CD8-positive, alpha-beta memory T cell (primary cell): ENCODE measurements around the gene CHPF. TPM values are rescaled to one million over a fixed set of nuclear protein-coding genes. Genes with fewer than 3 reads are reported as not detected.

Experiments used
- CTCF ChIA-PET: fragments of 350-600 bp; sonication (Branson Sonifier 250); formaldehyde crosslinking; loops from one replicate; lab custom pipeline; 2021; ENCODE audit warnings: antibody characterized with exemption; lab: Charles Lee
- POLR2A ChIA-PET: fragments of 350-600 bp; sonication (Branson Sonifier 250); formaldehyde crosslinking; loops from one replicate; lab custom pipeline; 2021; ENCODE audit warnings: antibody characterized with exemption; lab: Charles Lee
- DNase-seq, 5 donors: peaks; one replicate each; pipeline versions ENCODE4 v3.0.0 to v3.0.0-alpha.2; 2020 to 2022; ENCODE audit warnings: mixed read lengths in 1 of 5
- H3K27ac ChIP-seq: one replicate; pipeline ENCODE4 v1.7.0; 2013; ENCODE audit warnings: low read depth, mild to moderate bottlenecking, low read length, moderate library complexity
- H3K27me3 ChIP-seq: 2 replicates; pipeline ENCODE4 v1.7.0; 2013; ENCODE audit warnings: low read length, mild to moderate bottlenecking; ENCODE audit not compliant: insufficient read depth, poor library complexity, severe bottlenecking
- H3K36me3 ChIP-seq: 2 replicates; pipeline ENCODE4 v1.7.0; 2013; ENCODE audit warnings: mild to moderate bottlenecking, low read length, moderate library complexity; ENCODE audit not compliant: insufficient read depth
- H3K4me1 ChIP-seq: 2 replicates; pipeline ENCODE4 v1.7.0; 2013; ENCODE audit warnings: mild to moderate bottlenecking, low read length, moderate library complexity; ENCODE audit not compliant: insufficient read depth
- H3K4me3 ChIP-seq: 2 replicates; pipeline ENCODE4 v1.7.0; 2013; ENCODE audit warnings: mild to moderate bottlenecking, low read length
- H3K9me3 ChIP-seq: 2 replicates; pipeline ENCODE4 v1.7.0; 2013; ENCODE audit warnings: mild to moderate bottlenecking, low read length
- H3K27ac Mint-ChIP-seq, 8 donors: one replicate each; pipeline ENCODE4 v1.8.0; 2020 to 2021; ENCODE audit warnings: mixed read lengths in 8 of 8, mild to moderate bottlenecking in 6 of 8, inconsistent platforms in 3 of 8, moderate library complexity in 3 of 8
- H3K27me3 Mint-ChIP-seq, 2 donors: one replicate each; pipeline ENCODE4 v1.8.0; 2020 to 2021; ENCODE audit warnings: mixed read lengths in 2 of 2, mild to moderate bottlenecking in 1 of 2, moderate library complexity in 1 of 2
- H3K36me3 Mint-ChIP-seq, 3 donors: one replicate each; pipeline ENCODE4 v1.8.0; 2020 to 2021; ENCODE audit warnings: mixed read lengths in 3 of 3, inconsistent platforms in 1 of 3, mild to moderate bottlenecking in 1 of 3
- H3K4me1 Mint-ChIP-seq, 3 donors: one replicate each; pipeline ENCODE4 v1.8.0; 2020 to 2021; ENCODE audit warnings: mixed read lengths in 3 of 3, inconsistent platforms in 1 of 3, mild to moderate bottlenecking in 1 of 3
- H3K4me3 Mint-ChIP-seq, 7 donors: one replicate each; pipeline ENCODE4 v1.8.0; 2020 to 2021; ENCODE audit warnings: mixed read lengths in 7 of 7, mild to moderate bottlenecking in 6 of 7, moderate library complexity in 4 of 7, inconsistent platforms in 2 of 7
- H3K9me3 Mint-ChIP-seq, 5 donors: one replicate each; pipeline ENCODE4 v1.8.0; 2020 to 2022; ENCODE audit warnings: mixed read lengths in 5 of 5, mild to moderate bottlenecking in 3 of 5, moderate library complexity in 2 of 5, inconsistent platforms in 1 of 5
- polyA plus RNA-seq: library from polyadenylated mRNA; unstranded; fragments of 300-500 nt; fragmentation: Illumina TruSeq; gene quantifications from one replicate; pipeline ENCODE4 v1.2.3, GENCODE V29; 2021
- total RNA-seq, 2 experiments: library from RNA; stranded (reverse); gene quantifications; one replicate each; pipeline ENCODE4 v1.2.3, GENCODE V29; 2021

Gene CHPF
- total and polyA plus RNA-seq, 3 experiments from 2014 or later, result 8.7 to 36.5 (median 32.9) TPM

DNA sequence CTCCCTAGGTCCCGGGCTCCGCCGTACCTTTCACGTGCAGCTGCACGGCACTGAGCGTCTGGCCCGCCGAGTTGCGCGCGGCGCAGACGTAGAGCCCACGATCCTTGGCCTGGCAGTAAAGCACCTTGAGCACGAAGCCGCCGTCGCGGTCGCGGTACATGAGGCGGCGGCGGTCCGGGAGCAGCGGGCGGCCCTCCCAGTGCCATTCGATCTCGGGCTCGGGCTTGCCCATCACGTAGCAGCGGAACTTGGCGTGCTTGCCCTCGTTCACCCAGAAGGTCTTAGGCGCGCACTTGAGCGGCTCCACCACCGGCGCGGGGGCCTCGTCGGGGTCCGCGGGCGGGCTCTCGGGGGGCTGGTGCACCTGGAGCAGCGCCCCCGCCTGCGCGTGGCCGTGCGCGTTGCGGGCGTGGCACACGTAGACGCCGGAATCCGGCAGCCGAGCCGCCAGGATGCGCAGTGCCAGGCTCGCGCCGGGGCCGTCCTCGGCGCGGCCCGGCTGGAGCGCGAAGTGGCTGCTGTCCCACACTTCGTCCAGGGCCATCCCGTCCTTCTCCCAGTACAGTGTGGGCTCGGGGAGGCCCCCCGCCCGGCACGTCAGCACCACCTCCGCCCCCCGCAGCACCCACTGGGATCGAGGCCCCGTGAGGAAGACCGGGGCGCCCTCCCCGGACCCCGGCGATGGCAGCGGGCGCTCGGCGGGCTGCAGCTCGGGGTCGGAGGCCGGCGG lies 26.8 kb upstream of the CHPF start:
- peak overlapping the region in 4 of 7 donors; percentile 42 to 63 (median 54) for H3K4me3 Mint-ChIP-seq
- peaks cover 21 to 66% of the 10 kb centered on the region in 2 donors for H3K27me3 Mint-ChIP-seq
- Histone ChIP-seq H3K27me3 (peaks cover 12% of the 10 kb centered on the region), H3K4me1 (no peaks in the 10 kb centered on the region), H3K4me3 (no peak overlapping the region), H3K27ac (no peak overlapping the region), H3K36me3 (no peaks in the 10 kb centered on the region), H3K9me3 (no peaks in the 10 kb centered on the region)
- H3K4me1 Mint-ChIP-seq, result peaks cover 0 to 7% (median 0%) of the 10 kb centered on the region in 3 donors
- ChIA-PET POLR2A (no interaction called here), CTCF (interaction anchor here (1.7 kb wide), 1 partner anchor 9 kb away, joined by 12 read pairs; no protein-coding TSS in a partner anchor)
- H3K9me3 Mint-ChIP-seq, result peaks cover 0 to 2% (median 0%) of the 10 kb centered on the region in 5 donors
- no peak overlapping the region for H3K27ac Mint-ChIP-seq
- no peaks in the 10 kb centered on the region for H3K36me3 Mint-ChIP-seq
- DNase-seq, result no peak

DNA sequence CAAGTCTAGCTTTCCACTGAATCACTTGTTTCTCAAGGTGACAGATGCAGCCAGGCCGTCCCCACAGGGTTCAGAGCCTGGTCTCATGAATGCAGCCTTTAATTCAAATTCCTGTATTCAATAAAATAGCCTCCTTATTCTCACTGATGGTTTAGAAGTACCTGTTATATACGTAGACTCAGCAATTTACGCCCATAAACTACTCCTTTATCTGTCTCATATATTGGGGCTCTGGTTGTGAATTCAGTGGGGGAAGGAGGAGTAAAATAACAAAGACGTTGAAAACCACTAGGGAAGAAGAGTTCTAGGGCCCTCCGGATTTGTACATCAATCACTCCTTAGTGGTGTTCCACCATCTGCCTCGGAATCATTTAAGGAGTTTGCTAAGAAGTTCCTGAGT lies 26.0 kb upstream of the CHPF start:
- H3K9me3 Mint-ChIP-seq, result peaks cover 0 to 2% (median 0%) of the 10 kb centered on the region in 5 donors
- peak overlapping the region in 3 of 7 donors; percentile 39 to 47 (median 42) for H3K4me3 Mint-ChIP-seq
- Histone ChIP-seq H3K27me3 (peaks cover 12% of the 10 kb centered on the region), H3K36me3 (no peaks in the 10 kb centered on the region), H3K9me3 (no peaks in the 10 kb centered on the region), H3K4me1 (no peaks in the 10 kb centered on the region), H3K4me3 (no peak overlapping the region), H3K27ac (no peak overlapping the region)
- no peaks in the 10 kb centered on the region for H3K36me3 Mint-ChIP-seq
- DNase-seq, result no peak
- peak overlapping the region in 1 of 8 donors; percentile 8 for H3K27ac Mint-ChIP-seq
- peaks cover 27 to 59% of the 10 kb centered on the region in 2 donors for H3K27me3 Mint-ChIP-seq
- ChIA-PET POLR2A (no interaction called here), CTCF (no interaction called here)
- peaks cover 0 to 7% (median 0%) of the 10 kb centered on the region in 3 donors for H3K4me1 Mint-ChIP-seq

DNA sequence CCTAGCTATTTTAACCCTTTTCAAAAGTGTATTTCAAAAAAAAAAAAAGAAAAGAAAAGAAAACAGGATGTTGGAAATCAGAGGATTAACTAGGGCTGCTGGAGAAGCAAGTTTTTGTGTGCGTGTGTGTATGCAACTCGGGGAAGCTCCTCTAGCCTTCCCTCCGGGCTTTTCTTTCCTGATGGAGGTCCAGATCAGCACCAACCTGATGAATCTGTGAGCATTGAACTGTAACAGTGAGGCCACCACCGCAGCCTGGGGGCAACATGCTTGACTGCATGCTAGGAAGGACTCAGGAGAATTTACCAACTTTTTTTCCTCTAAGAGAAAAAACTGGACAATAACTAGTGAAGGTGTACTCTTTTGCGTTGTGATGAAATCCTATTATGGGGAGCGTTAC lies 25.4 kb upstream of the CHPF start:
- CTCF ChIA-PET, result no interaction called here
- no peaks in the 10 kb centered on the region for H3K36me3 Mint-ChIP-seq

GRCh38 chr2:219567791-219568361 lies 24.3 kb upstream of the CHPF start:
- no peaks in the 10 kb centered on the region for H3K36me3 ChIP-seq
- Mint-ChIP-seq H3K27ac (peak overlapping the region in 1 of 8 donors; percentile 36), H3K27me3 (peaks cover 20 to 58% of the 10 kb centered on the region in 2 donors), H3K4me3 (peak overlapping the region in 1 of 7 donors; percentile 48), H3K9me3 (peaks cover 0 to 4% (median 0%) of the 10 kb centered on the region in 5 donors), H3K36me3 (no peaks in the 10 kb centered on the region), H3K4me1 (peaks cover 0 to 7% (median 0%) of the 10 kb centered on the region in 3 donors)
- H3K4me3 ChIP-seq, result no peak overlapping the region
- ChIA-PET CTCF (interaction anchor here (1.5 kb wide), 1 partner anchor 27 kb away, joined by 6 read pairs; no protein-coding TSS in a partner anchor), POLR2A (no interaction called here)
- no peaks in the 10 kb centered on the region for H3K9me3 ChIP-seq
- H3K4me1 ChIP-seq, result no peaks in the 10 kb centered on the region
- H3K27me3 ChIP-seq, result peaks cover 12% of the 10 kb centered on the region
- DNase-seq, result no peak
- no peak overlapping the region for H3K27ac ChIP-seq

More for the DNA sequence above, 25.4 kb upstream of the CHPF start:
- POLR2A ChIA-PET, result no interaction called here
- peak overlapping the region in 2 of 7 donors; percentile 26 to 39 for H3K4me3 Mint-ChIP-seq
- H3K27ac Mint-ChIP-seq, result no peak overlapping the region
- H3K27me3 ChIP-seq, result peaks cover 12% of the 10 kb centered on the region
- no peaks in the 10 kb centered on the region for H3K9me3 ChIP-seq
- no peaks in the 10 kb centered on the region for H3K4me1 ChIP-seq
- H3K4me3 ChIP-seq, result no peak overlapping the region
- H3K9me3 Mint-ChIP-seq, result peaks cover 0 to 4% (median 0%) of the 10 kb centered on the region in 5 donors
- H3K27ac ChIP-seq, result no peak overlapping the region
- no peaks in the 10 kb centered on the region for H3K36me3 ChIP-seq
- peaks cover 30 to 58% of the 10 kb centered on the region in 2 donors for H3K27me3 Mint-ChIP-seq
- peaks cover 0 to 7% (median 0%) of the 10 kb centered on the region in 3 donors for H3K4me1 Mint-ChIP-seq
- no peak for DNase-seq

DNA sequence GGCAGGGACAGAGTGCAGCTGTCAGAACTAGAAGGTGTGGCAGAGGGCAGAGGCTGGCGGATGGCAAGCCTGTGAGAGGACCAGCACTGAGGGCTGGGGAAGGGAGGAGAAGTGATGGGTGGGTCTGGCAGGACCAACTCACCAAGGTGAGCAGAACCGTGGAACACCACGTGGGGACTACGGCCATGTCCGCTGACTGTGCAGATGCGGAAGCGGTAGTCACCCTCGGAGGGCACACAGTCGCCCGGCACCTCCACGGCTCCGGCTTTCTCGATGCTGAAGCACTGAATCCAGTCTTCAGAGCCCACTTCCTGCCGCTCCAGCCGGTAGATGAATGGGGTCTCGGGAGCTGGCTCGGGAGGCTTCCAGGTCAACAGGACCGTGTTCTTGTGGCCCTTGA lies 23.5 kb upstream of the CHPF start:
- H3K4me1 Mint-ChIP-seq, result peaks cover 0 to 7% (median 0%) of the 10 kb centered on the region in 3 donors

GRCh38 chr2:219566640-219567039 lies 23.0 kb upstream of the CHPF start:
- CTCF ChIA-PET, result interaction anchor here (0.6 to 1.5 kb wide), 2 partner anchors 26 to 965 kb away, joined by 3 to 6 read pairs; no protein-coding TSS in a partner anchor
- H3K4me1 ChIP-seq, result no peaks in the 10 kb centered on the region
- H3K36me3 ChIP-seq, result no peaks in the 10 kb centered on the region
- peaks cover 0 to 4% (median 0%) of the 10 kb centered on the region in 5 donors for H3K9me3 Mint-ChIP-seq
- H3K27me3 ChIP-seq, result peaks cover 3% of the 10 kb centered on the region
- H3K27ac Mint-ChIP-seq, result no peak overlapping the region
- peaks cover 0 to 4% (median 0%) of the 10 kb centered on the region in 3 donors for H3K4me1 Mint-ChIP-seq
- H3K9me3 ChIP-seq, result no peaks in the 10 kb centered on the region
- H3K4me3 ChIP-seq, result no peak overlapping the region
- no peak overlapping the region for H3K4me3 Mint-ChIP-seq
- POLR2A ChIA-PET, result no interaction called here
- H3K36me3 Mint-ChIP-seq, result no peaks in the 10 kb centered on the region
- H3K27me3 Mint-ChIP-seq, result peaks cover 13 to 57% of the 10 kb centered on the region in 2 donors
- no peak for DNase-seq
- no peak overlapping the region for H3K27ac ChIP-seq

More for the DNA sequence above, 23.5 kb upstream of the CHPF start:
- H3K27ac Mint-ChIP-seq, result peak overlapping the region in 1 of 8 donors; percentile 66
- peaks cover 0 to 4% (median 0%) of the 10 kb centered on the region in 5 donors for H3K9me3 Mint-ChIP-seq
- CTCF ChIA-PET, result interaction anchor here (1.5 kb wide), 1 partner anchor 26 kb away, joined by 6 read pairs; no protein-coding TSS in a partner anchor
- DNase-seq, result no peak
- POLR2A ChIA-PET, result no interaction called here
- peaks cover 8% of the 10 kb centered on the region for H3K27me3 ChIP-seq
- no peaks in the 10 kb centered on the region for H3K36me3 Mint-ChIP-seq
- no peak overlapping the region for H3K4me3 Mint-ChIP-seq
- H3K4me3 ChIP-seq, result no peak overlapping the region
- no peaks in the 10 kb centered on the region for H3K9me3 ChIP-seq
- H3K27ac ChIP-seq, result no peak overlapping the region
- H3K36me3 ChIP-seq, result no peaks in the 10 kb centered on the region
- H3K4me1 ChIP-seq, result no peaks in the 10 kb centered on the region
- H3K27me3 Mint-ChIP-seq, result peaks cover 16 to 57% of the 10 kb centered on the region in 2 donors

GRCh38 chr2:219565130-219566080 lies 21.8 kb upstream of the CHPF start:
- H3K27me3 Mint-ChIP-seq, result peaks cover 13 to 67% of the 10 kb centered on the region in 2 donors
- H3K9me3 Mint-ChIP-seq, result peaks cover 0 to 4% (median 0%) of the 10 kb centered on the region in 5 donors
- H3K4me1 Mint-ChIP-seq, result peaks cover 0 to 4% (median 0%) of the 10 kb centered on the region in 3 donors
- ChIA-PET POLR2A (no interaction called here), CTCF (interaction anchor here (0.8 kb wide), 1 partner anchor 14 kb away, joined by 5 read pairs; no protein-coding TSS in a partner anchor)
- no peak overlapping the region for H3K4me3 Mint-ChIP-seq
- no peaks in the 10 kb centered on the region for H3K36me3 ChIP-seq
- no peaks in the 10 kb centered on the region for H3K36me3 Mint-ChIP-seq
- no peak overlapping the region for H3K4me3 ChIP-seq
- no peaks in the 10 kb centered on the region for H3K27me3 ChIP-seq
- no peaks in the 10 kb centered on the region for H3K9me3 ChIP-seq
- H3K4me1 ChIP-seq, result no peaks in the 10 kb centered on the region
- H3K27ac Mint-ChIP-seq, result no peak overlapping the region
- no peak overlapping the region for H3K27ac ChIP-seq
- DNase-seq, result no peak
